ENCODE measurements around the gene HIPK2.

DNA sequence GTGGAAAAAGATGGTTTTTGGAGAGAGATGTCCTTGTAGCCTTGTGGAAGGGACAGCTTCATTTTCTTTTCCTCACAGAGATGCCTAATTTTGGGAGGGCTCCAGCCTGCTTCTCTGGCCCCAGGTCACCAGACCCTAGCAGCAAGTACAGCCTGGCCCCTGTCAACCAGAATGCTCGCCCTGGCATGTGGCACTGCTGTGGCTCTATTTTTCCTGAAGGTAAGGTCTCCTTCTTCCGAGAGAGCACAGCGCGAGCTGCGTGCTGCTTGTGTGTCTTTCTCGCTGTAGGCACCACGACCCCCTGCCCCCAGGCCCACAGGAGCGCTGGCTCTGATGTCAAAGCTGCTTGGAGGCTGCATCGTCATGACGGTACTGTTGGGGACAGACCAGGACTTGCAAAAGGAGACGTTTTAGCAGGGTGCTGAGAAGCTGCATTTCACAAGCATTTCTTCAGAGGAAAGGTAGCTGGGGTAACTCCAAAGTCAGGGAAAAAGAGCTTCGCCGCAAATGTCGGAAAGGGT lies 195.6 kb downstream of the HIPK2 start:
- no peak for TF ChIP-seq EP300 (IDR thresholded peaks at IDR 0.05)
- TF ChIP-seq, protein P1, sequence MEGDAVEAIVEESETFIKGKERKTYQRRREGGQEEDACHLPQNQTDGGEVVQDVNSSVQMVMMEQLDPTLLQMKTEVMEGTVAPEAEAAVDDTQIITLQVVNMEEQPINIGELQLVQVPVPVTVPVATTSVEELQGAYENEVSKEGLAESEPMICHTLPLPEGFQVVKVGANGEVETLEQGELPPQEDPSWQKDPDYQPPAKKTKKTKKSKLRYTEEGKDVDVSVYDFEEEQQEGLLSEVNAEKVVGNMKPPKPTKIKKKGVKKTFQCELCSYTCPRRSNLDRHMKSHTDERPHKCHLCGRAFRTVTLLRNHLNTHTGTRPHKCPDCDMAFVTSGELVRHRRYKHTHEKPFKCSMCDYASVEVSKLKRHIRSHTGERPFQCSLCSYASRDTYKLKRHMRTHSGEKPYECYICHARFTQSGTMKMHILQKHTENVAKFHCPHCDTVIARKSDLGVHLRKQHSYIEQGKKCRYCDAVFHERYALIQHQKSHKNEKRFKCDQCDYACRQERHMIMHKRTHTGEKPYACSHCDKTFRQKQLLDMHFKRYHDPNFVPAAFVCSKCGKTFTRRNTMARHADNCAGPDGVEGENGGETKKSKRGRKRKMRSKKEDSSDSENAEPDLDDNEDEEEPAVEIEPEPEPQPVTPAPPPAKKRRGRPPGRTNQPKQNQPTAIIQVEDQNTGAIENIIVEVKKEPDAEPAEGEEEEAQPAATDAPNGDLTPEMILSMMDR (IDR thresholded peaks at IDR 0.05) = no peak

Measured in stomach (tissue), 4 donors.